IMR-90 (cell line): Measurements from ENCODE around the gene TXNL1. TPM values are rescaled to one million over a fixed set of nuclear protein-coding genes. Genes with fewer than 3 reads are reported as not detected.

Experiments
- ATAC-seq: fragments of 200-7000 bp; cut with Tn5 transposase; 2 replicates; pipeline ENCODE4 v1.9.1; 2020; ENCODE audit warnings: low read depth, mild to moderate bottlenecking, moderate library complexity
- BruUV-seq: library from RNA; stranded (reverse); fragments of 400-500 nt; replicated peaks from 2 replicates; lab custom pipeline; 2021; lab: Mats Ljungman, UMichigan
- CTCF ChIA-PET: fragments of 300-600 bp; formaldehyde crosslinking; extraction: SDS; loops from one replicate; lab custom pipeline; 2021; ENCODE audit warnings: antibody characterized with exemption; lab: Yijun Ruan, JAX
- POLR2A ChIA-PET: fragments of 300-600 bp; sonication (Branson Sonifier 250); formaldehyde crosslinking; loops from one replicate; lab custom pipeline; 2022; ENCODE audit warnings: antibody characterized with exemption; ENCODE audit not compliant: unreplicated experiment; lab: Charles Lee
- DNase-seq: peaks from one replicate; pipeline ENCODE4 v3.0.0; 2013
- H2AFZ ChIP-seq: replicated peaks from 2 replicates; pipeline ENCODE3; 2013; ENCODE audit warnings: low read length, mild to moderate bottlenecking; ENCODE audit not compliant: poor library complexity
- H2AK5ac ChIP-seq: 2 replicates; pipeline ENCODE4 v1.6.1; 2013; ENCODE audit warnings: low read depth, low read length, inconsistent platforms
- H2AK9ac ChIP-seq: replicated peaks from 2 replicates; pipeline ENCODE3; 2013; ENCODE audit warnings: mild to moderate bottlenecking, low read depth, low read length, moderate library complexity; ENCODE audit not compliant: poor library complexity
- H2BK120ac ChIP-seq: 2 replicates; pipeline ENCODE4 v1.6.1; 2013; ENCODE audit warnings: low read depth, low read length, inconsistent platforms
- H2BK15ac ChIP-seq: 3 replicates; pipeline ENCODE4 v1.6.1; 2013; ENCODE audit warnings: low read depth, low read length, inconsistent platforms
- H2BK20ac ChIP-seq: 2 replicates; pipeline ENCODE4 v1.6.1; 2013; ENCODE audit warnings: low read depth, mild to moderate bottlenecking, inconsistent platforms, low read length, moderate library complexity
- H2BK5ac ChIP-seq: 2 replicates; pipeline ENCODE4 v1.6.1; 2013; ENCODE audit warnings: mild to moderate bottlenecking, low read depth, low read length, inconsistent platforms; ENCODE audit not compliant: poor library complexity, severe bottlenecking
- H3K14ac ChIP-seq: replicated peaks from 2 replicates; pipeline ENCODE4 v1.6.1; 2013; ENCODE audit warnings: low read depth, low read length, inconsistent platforms
- H3K18ac ChIP-seq: 2 replicates; pipeline ENCODE4 v1.6.1; 2013; ENCODE audit warnings: low read depth, low read length, control low read depth
- H3K23ac ChIP-seq: 2 replicates; pipeline ENCODE4 v1.6.1; 2013; ENCODE audit warnings: low read depth, low read length, inconsistent platforms
- H3K27ac ChIP-seq: 2 replicates; pipeline ENCODE4 v1.5.1; 2013; ENCODE audit warnings: mild to moderate bottlenecking, control low read depth, low read length; ENCODE audit not compliant: insufficient read depth
- H3K27me3 ChIP-seq: 2 replicates; pipeline ENCODE4 v1.6.1; 2013; ENCODE audit warnings: low read length; ENCODE audit not compliant: control insufficient read depth, insufficient read depth
- H3K36me3 ChIP-seq: 2 replicates; pipeline ENCODE4 v1.6.1; 2013; ENCODE audit warnings: low read length, mixed read lengths; ENCODE audit not compliant: control insufficient read depth, insufficient read depth
- H3K4ac ChIP-seq: 2 replicates; pipeline ENCODE4 v1.6.1; 2013; ENCODE audit warnings: low read depth, low read length, inconsistent platforms
- H3K4me1 ChIP-seq: 2 replicates; pipeline ENCODE4 v1.6.1; 2013; ENCODE audit warnings: low read length, mixed read lengths; ENCODE audit not compliant: control insufficient read depth, insufficient read depth
- H3K4me2 ChIP-seq: 2 replicates; pipeline ENCODE4 v1.6.1; 2013; ENCODE audit warnings: low read depth, mild to moderate bottlenecking, control low read depth, low read length, moderate library complexity
- H3K4me3 ChIP-seq: 2 replicates; pipeline ENCODE4 v1.5.1; 2013; ENCODE audit warnings: low read depth, mild to moderate bottlenecking, control low read depth, low read length, moderate library complexity; ENCODE audit not compliant: insufficient read depth
- H3K56ac ChIP-seq: 2 replicates; pipeline ENCODE4 v1.6.1; 2013; ENCODE audit warnings: low read length, inconsistent platforms; ENCODE audit not compliant: insufficient read depth; ENCODE audit errors: extremely low read depth
- H3K79me1 ChIP-seq, 2 experiments: 2 replicates each; pipeline ENCODE4 v1.6.1; 2013; ENCODE audit warnings: low read length in 2 of 2, inconsistent platforms in 1 of 2, low read depth in 1 of 2
- H3K9ac ChIP-seq: 2 replicates; pipeline ENCODE4 v1.6.1; 2013; ENCODE audit warnings: low read depth, low read length, control low read depth
- H3K9me1 ChIP-seq: 2 replicates; pipeline ENCODE4 v1.6.1; 2013; ENCODE audit warnings: low read length, inconsistent platforms; ENCODE audit not compliant: insufficient read depth
- H3K9me3 ChIP-seq: 2 replicates; pipeline ENCODE4 v1.6.1; 2013; ENCODE audit warnings: low read length; ENCODE audit not compliant: control insufficient read depth, insufficient read depth
- H4K20me1 ChIP-seq: 2 replicates; pipeline ENCODE4 v1.6.1; 2013; ENCODE audit warnings: low read length, inconsistent platforms; ENCODE audit not compliant: insufficient read depth
- H4K5ac ChIP-seq: 2 replicates; pipeline ENCODE4 v1.6.1; 2013; ENCODE audit warnings: mild to moderate bottlenecking, low read depth, low read length, control low read depth
- H4K8ac ChIP-seq, 2 experiments: 2 replicates each; pipeline ENCODE4 v1.6.1; 2013; ENCODE audit warnings: low read depth in 2 of 2, low read length in 2 of 2, control low read depth in 1 of 2, inconsistent platforms in 1 of 2
- H4K91ac ChIP-seq: 2 replicates; pipeline ENCODE4 v1.6.1; 2013; ENCODE audit warnings: low read depth, low read length, inconsistent platforms; ENCODE audit not compliant: insufficient read depth
- BHLHE40 ChIP-seq: fragments of 150-350 bp; IDR thresholded peaks from 2 replicates; pipeline ENCODE4 v1.6.1; 2016; ENCODE audit warnings: mild to moderate bottlenecking, low read depth, low read length
- CTCF ChIP-seq: conservative IDR thresholded peaks from 2 replicates; pipeline ENCODE4 v1.5.1; 2012; ENCODE audit warnings: mild to moderate bottlenecking, low read depth, low read length, improper control_type of control experiment
- ELK1 ChIP-seq: fragments of 150-350 bp; IDR thresholded peaks from 2 replicates; pipeline ENCODE4 v1.6.1; 2016; ENCODE audit warnings: low read depth, mild to moderate bottlenecking, low read length, moderate library complexity, borderline replicate concordance
- MAFK ChIP-seq: IDR thresholded peaks from 2 replicates; pipeline ENCODE4 v1.6.1; 2012; ENCODE audit warnings: low read depth, low read length, improper control_type of control experiment
- NFE2L2 ChIP-seq: fragments of 150-350 bp; IDR thresholded peaks from 2 replicates; pipeline ENCODE4 v1.6.1; 2016; ENCODE audit warnings: low read depth, mild to moderate bottlenecking, low read length
- RAD21 ChIP-seq: IDR thresholded peaks from 2 replicates; pipeline ENCODE4 v1.6.1; 2012; ENCODE audit warnings: low read length, improper control_type of control experiment
- RCOR1 ChIP-seq: IDR thresholded peaks from 2 replicates; pipeline ENCODE4 v1.6.1; 2012; ENCODE audit warnings: mild to moderate bottlenecking, low read length, improper control_type of control experiment; ENCODE audit not compliant: insufficient replicate concordance
- USF2 ChIP-seq: fragments of 150-350 bp; IDR thresholded peaks from 2 replicates; pipeline ENCODE4 v1.6.1; 2017; ENCODE audit warnings: mild to moderate bottlenecking, antibody characterized with exemption, low read length, low read depth
- WGBS, 2 experiments: methylation state at CpG; one replicate each; pipeline versions ENCODE4 v1.1.5 to v1.1.7; 2013; ENCODE audit warnings: missing lambda C conversion rate in 2 of 2; ENCODE audit not compliant: insufficient read length in 1 of 2; ENCODE audit errors: extremely low coverage in 2 of 2; 5-methylcytosine and 5-hydroxymethylcytosine counted together
- dilution Hi-C: fragments of 300-500 bp; cut with HindIII; formaldehyde crosslinking; loops from one replicate; pipeline ENCODE4 v1.14.3; 2018; ENCODE audit warnings: low sequenced_read_pairs; ENCODE audit not compliant: unreplicated experiment
- in situ Hi-C: fragments of 300-500 bp; cut with MboI; formaldehyde crosslinking; loops from 3 replicates; pipeline ENCODE4 v1.14.3; 2019; ENCODE audit warnings: low sequenced_read_pairs, inconsistent platforms, mixed read lengths
- intact Hi-C: fragments of 100-400 bp; cut with micrococcal nuclease; formaldehyde crosslinking; loops from 2 replicates; pipeline ENCODE4 v1.10.0; 2022
- polyA plus RNA-seq, 3 experiments: library from polyadenylated mRNA; depleted of rRNA; stranded (reverse); fragments of >200 nt; gene quantifications; 2 replicates each; pipeline ENCODE4 v1.2.3, GENCODE V29; 2012; ENCODE audit warnings: low replicate concordance in 1 of 3
- total RNA-seq: library from RNA; depleted of rRNA; stranded (reverse); fragments of >200 nt; gene quantifications from 2 replicates; pipeline ENCODE4 v1.2.3, GENCODE V29; 2012

The TXNL1 gene
- total and polyA plus RNA-seq, 2 of the 4 experiments (the other 2 are of a cell fraction): 38.7 to 62.5 TPM

GRCh38 chr18:56662902-56663301 lies 24.5 kb upstream of the TXNL1 start:
- H2BK15ac ChIP-seq: no peak overlapping the region
- BruUV-seq: no TSS peak
- dilution Hi-C loops (no loop called here), intact Hi-C loops (no loop called here), in situ Hi-C loops (no loop called here)
- H4K8ac ChIP-seq: no peak overlapping the region
- H2AFZ ChIP-seq: no peak overlapping the region
- ChIA-PET POLR2A (interaction anchor here (0.6 kb wide), 1 partner anchor 1061 kb away, joined by 3 read pairs; no protein-coding TSS in a partner anchor), CTCF (no interaction called here)
- no peak overlapping the region for H2BK5ac ChIP-seq
- peaks cover 3% of the 10 kb centered on the region; the same call in 1 of the 2 replicates for H4K20me1 ChIP-seq
- ATAC-seq (no peak), DNase-seq (no peak)
- H3K56ac ChIP-seq: no peak overlapping the region
- H3K4me1 ChIP-seq: no peaks in the 10 kb centered on the region
- no peak overlapping the region for H4K5ac ChIP-seq
- H3K9me3 ChIP-seq: no peaks in the 10 kb centered on the region
- TF ChIP-seq USF2: no peak
- TF ChIP-seq MAFK: no peak
- no peak for TF ChIP-seq RCOR1
- TF ChIP-seq ELK1: no peak
- TF ChIP-seq RAD21: no peak
- TF ChIP-seq BHLHE40: no peak
- no peak for TF ChIP-seq CTCF
- no peak for TF ChIP-seq NFE2L2
- no peak overlapping the region for H2BK20ac ChIP-seq
- no peak overlapping the region for H4K91ac ChIP-seq
- H3K4me2 ChIP-seq: no peak overlapping the region
- peaks cover 3% of the 10 kb centered on the region; the same call in 1 of the 2 replicates for H3K9me1 ChIP-seq
- H3K4ac ChIP-seq: no peak overlapping the region
- H2AK9ac ChIP-seq: no peak overlapping the region
- WGBS, 2 experiments: no CpG with 5 or more reads among the region's 2 CpGs
- no peaks in the 10 kb centered on the region for H3K36me3 ChIP-seq
- no peak overlapping the region for H3K9ac ChIP-seq
- no peak overlapping the region for H2AK5ac ChIP-seq
- H3K14ac ChIP-seq: no peak overlapping the region
- peaks cover 32 to 33% of the 10 kb centered on the region in 2 experiments for H3K79me1 ChIP-seq
- H3K4me3 ChIP-seq: no peak overlapping the region
- H3K23ac ChIP-seq: no peak overlapping the region
- no peak overlapping the region for H2BK120ac ChIP-seq
- no peak overlapping the region for H3K18ac ChIP-seq
- H3K27me3 ChIP-seq: no peaks in the 10 kb centered on the region
- H3K27ac ChIP-seq: no peak overlapping the region
